Bronchial epithelial cell (primary cell): Measurements from ENCODE around the gene SDHB. TPM values are rescaled to one million over a fixed set of nuclear protein-coding genes. Genes with fewer than 3 reads are reported as not detected.

Source experiments
- DNase-seq: peaks from one replicate; pipeline ENCODE4 v3.0.0-alpha.2; 2010; ENCODE audit warnings: low read depth
- FAIRE-seq: peaks from 2 replicates; lab custom pipeline; 2011; peaks lifted over from hg19 to GRCh38; lab: Jason Lieb, UNC
- H3K27me3 ChIP-seq: 2 replicates; pipeline ENCODE4 v1.5.1; 2011; ENCODE audit warnings: low read length; ENCODE audit not compliant: control insufficient read depth, insufficient read depth
- H3K36me3 ChIP-seq: 2 replicates; pipeline ENCODE4 v1.5.1; 2011; ENCODE audit warnings: low read length; ENCODE audit not compliant: control insufficient read depth, insufficient read depth
- H3K4me3 ChIP-seq: 2 replicates; pipeline ENCODE4 v1.5.1; 2011; ENCODE audit warnings: mild to moderate bottlenecking, low read depth, low read length, control low read depth
- total RNA-seq: library from RNA; depleted of rRNA; stranded (reverse); fragments of >200 nt; gene quantifications from 2 replicates; pipeline ENCODE4 v1.2.1, GENCODE V29; 2014
- TF ChIP-seq, protein P1 (sequence below): IDR thresholded peaks from 2 replicates; pipeline ENCODE4 v1.5.1; 2011; ENCODE audit warnings: mild to moderate bottlenecking, moderate library complexity, low read length, control low read depth, inconsistent platforms; ENCODE audit not compliant: insufficient read depth, severe bottlenecking

The SDHB gene
- total RNA-seq, 1 donor from 2014 or later: 185 TPM

GRCh38 chr1:17009706-17010105 lies 44.1 kb downstream of the SDHB start:
- TF ChIP-seq, protein P1, sequence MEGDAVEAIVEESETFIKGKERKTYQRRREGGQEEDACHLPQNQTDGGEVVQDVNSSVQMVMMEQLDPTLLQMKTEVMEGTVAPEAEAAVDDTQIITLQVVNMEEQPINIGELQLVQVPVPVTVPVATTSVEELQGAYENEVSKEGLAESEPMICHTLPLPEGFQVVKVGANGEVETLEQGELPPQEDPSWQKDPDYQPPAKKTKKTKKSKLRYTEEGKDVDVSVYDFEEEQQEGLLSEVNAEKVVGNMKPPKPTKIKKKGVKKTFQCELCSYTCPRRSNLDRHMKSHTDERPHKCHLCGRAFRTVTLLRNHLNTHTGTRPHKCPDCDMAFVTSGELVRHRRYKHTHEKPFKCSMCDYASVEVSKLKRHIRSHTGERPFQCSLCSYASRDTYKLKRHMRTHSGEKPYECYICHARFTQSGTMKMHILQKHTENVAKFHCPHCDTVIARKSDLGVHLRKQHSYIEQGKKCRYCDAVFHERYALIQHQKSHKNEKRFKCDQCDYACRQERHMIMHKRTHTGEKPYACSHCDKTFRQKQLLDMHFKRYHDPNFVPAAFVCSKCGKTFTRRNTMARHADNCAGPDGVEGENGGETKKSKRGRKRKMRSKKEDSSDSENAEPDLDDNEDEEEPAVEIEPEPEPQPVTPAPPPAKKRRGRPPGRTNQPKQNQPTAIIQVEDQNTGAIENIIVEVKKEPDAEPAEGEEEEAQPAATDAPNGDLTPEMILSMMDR: no peak
- DNase-seq: no peak
- FAIRE-seq: no peak
- H3K4me3 ChIP-seq: no peak overlapping the region
- H3K36me3 ChIP-seq: peaks cover 3% of the 10 kb centered on the region
- no peaks in the 10 kb centered on the region for H3K27me3 ChIP-seq

GRCh38 chr1:17008208-17008855 lies 45.5 kb downstream of the SDHB start:
- no peak overlapping the region for H3K4me3 ChIP-seq
- FAIRE-seq (no peak), DNase-seq (no peak)
- H3K36me3 ChIP-seq: peaks cover 6% of the 10 kb centered on the region
- no peaks in the 10 kb centered on the region for H3K27me3 ChIP-seq
- TF ChIP-seq, protein P1: no peak

DNA sequence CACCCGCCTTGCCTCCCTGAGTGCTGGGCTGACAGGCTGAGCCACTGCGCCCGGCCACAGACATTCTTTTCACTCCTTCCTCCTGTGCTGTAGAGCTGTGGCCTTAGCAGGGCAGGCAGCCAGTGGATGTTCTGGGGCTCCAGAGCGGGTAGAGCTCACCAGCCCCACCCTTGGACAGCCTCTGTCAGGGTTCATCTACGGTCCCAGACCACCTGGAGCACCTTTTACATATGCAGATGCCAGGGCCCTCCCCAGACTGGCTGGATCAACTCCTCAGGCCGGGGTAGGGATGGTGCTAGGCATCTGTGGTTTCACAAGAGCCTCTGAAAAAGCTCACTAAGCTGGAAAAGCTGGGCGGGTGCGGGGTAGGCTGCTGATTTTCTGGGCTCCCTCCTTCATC lies 46.7 kb downstream of the SDHB start:
- no peak for DNase-seq
- peaks cover 6% of the 10 kb centered on the region for H3K36me3 ChIP-seq

DNA sequence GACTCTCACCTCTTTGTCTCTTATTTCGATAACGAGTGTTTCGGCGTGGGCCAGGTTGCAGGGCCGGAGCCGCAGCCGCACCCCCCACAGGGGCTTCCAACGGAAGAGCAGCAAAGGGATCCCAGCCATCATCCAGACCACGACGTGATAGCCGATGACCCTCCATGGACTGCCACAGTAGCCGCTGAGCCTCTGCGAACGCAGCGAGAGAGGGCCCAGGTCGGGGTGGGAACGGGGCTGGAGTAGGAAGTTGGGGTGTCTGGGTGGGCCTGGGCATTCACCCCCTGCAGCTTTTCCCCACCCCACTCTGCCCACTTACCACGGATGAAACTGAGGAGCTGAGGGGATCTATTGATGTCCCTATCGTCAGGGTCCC lies 48.5 kb downstream of the SDHB start:
- Histone ChIP-seq H3K36me3 (peaks cover 14% of the 10 kb centered on the region), H3K4me3 (no peak overlapping the region), H3K27me3 (no peaks in the 10 kb centered on the region)
- TF ChIP-seq, protein P1: no peak
- no peak for FAIRE-seq
- DNase-seq: no peak

More for the DNA sequence above, 46.7 kb downstream of the SDHB start:
- no peak for FAIRE-seq
- TF ChIP-seq, protein P1: no peak
- no peak overlapping the region for H3K4me3 ChIP-seq
- H3K27me3 ChIP-seq: no peaks in the 10 kb centered on the region

- TF ChIP-seq, protein P1: no peak
- DNase-seq (no peak), FAIRE-seq (no peak)
- Histone ChIP-seq H3K4me3 (no peak overlapping the region), H3K27me3 (no peaks in the 10 kb centered on the region), H3K36me3 (peaks cover 14% of the 10 kb centered on the region)
These were observed 49.1 kb downstream of the SDHB start for GRCh38 chr1:17004466-17005364.
